Astrocyte of the spinal cord (primary cell): ENCODE measurements around the gene MYADML2.

Experiments used
- DNase-seq: peaks from one replicate; pipeline ENCODE4 v3.0.0; 2011; ENCODE audit warnings: low read depth, low spot score
- H3K4me3 ChIP-seq: 2 replicates; pipeline ENCODE4 v1.5.1; 2011; ENCODE audit warnings: low read depth, mild to moderate bottlenecking, low read length, moderate library complexity
- in situ Hi-C: cut with HindIII; loops from 2 replicates; pipeline ENCODE4 v1.10.0; 2017; ENCODE audit warnings: low sequenced_read_pairs
- TF ChIP-seq, protein P1 (sequence below): IDR thresholded peaks from 2 replicates; pipeline ENCODE4 v1.5.1; 2012; ENCODE audit warnings: low read depth, mild to moderate bottlenecking, low read length, inconsistent platforms

The MYADML2 gene

DNA sequence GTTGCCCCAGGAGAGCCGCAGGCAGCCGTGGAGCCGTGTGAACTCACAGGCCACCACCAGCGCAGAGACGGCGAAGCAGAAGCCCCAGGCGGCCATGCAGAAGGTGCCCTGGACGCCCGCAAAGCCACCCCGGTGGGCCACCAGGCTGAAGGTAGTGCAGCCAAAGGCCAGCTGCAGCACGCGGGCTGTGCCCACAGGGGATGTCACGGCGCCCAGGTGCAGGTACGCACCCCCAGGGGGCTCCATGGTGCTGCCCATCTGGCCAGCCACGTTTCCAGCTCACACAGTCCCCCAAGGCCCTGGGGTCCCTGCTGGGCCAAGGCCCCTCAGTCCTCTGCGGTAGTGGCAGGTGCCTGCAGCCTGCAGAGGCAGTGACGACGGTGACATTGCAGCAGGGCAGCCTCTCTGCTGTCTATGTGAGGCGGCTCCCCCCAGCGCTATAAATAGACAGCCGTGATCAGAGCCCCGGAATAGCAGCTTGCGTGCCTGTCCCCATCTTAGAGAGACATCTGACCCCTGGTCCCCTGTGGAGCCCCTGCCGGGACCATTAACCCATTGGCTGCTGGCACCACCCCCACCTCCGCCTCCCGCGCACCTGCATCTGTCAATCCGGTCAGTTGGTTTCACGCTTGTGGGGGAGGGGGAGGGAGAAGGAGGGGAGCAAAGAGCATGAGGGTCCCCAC, 5.4 kb downstream of the MYADML2 start:
- TF ChIP-seq, protein P1, sequence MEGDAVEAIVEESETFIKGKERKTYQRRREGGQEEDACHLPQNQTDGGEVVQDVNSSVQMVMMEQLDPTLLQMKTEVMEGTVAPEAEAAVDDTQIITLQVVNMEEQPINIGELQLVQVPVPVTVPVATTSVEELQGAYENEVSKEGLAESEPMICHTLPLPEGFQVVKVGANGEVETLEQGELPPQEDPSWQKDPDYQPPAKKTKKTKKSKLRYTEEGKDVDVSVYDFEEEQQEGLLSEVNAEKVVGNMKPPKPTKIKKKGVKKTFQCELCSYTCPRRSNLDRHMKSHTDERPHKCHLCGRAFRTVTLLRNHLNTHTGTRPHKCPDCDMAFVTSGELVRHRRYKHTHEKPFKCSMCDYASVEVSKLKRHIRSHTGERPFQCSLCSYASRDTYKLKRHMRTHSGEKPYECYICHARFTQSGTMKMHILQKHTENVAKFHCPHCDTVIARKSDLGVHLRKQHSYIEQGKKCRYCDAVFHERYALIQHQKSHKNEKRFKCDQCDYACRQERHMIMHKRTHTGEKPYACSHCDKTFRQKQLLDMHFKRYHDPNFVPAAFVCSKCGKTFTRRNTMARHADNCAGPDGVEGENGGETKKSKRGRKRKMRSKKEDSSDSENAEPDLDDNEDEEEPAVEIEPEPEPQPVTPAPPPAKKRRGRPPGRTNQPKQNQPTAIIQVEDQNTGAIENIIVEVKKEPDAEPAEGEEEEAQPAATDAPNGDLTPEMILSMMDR = no peak
- in situ Hi-C loops = no loop called here
- no peak for DNase-seq
- no peak overlapping the region for H3K4me3 ChIP-seq

DNA sequence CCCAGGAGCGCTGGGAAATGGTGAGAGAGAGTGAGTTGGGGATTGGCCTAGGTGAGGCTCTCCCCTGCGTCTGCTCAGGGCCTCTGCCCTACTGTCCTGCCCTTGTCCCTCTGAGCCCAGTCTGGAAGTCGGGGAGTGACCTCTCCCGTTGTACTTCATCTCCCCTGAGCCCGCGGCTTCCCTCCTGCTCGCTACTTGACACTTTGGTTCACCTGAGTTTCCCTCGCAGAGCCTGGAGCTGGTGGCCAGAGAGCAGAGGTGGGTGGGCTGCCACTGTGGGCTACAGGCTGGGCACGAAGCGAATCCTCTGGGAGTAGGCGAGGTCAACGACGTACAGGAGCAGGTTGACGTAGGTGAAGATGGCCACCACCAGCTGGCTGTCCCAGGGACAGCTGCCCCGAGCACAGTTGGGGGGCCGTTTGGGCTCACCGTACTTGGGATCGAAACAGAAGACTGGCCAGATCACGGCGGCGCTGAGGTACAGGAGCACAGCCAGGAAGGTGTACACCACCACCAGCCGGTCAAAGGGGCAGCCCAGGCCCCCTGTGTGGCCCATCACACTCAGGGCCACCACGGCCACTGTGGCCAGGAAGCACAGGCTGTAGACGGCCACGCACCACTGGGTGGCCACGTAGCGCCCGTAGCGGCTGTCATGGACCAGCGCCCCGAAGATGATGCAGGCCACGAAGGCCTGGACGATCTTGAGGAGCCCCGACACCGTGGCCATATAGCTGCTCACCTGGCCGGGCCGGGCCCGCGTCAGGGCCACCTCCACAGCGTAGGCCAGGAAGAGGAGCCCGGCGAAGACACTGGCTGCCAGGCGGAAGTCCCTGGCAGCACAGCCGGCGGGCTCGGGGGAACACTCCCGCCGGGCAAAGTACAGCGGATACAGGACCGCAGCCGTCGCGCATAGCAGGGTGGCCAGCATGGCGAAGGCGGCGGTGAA, 6.2 kb downstream of the MYADML2 start:
- TF ChIP-seq, protein P1 = no peak
- DNase-seq = no peak
- H3K4me3 ChIP-seq = no peak overlapping the region
- in situ Hi-C loops = no loop called here

DNA sequence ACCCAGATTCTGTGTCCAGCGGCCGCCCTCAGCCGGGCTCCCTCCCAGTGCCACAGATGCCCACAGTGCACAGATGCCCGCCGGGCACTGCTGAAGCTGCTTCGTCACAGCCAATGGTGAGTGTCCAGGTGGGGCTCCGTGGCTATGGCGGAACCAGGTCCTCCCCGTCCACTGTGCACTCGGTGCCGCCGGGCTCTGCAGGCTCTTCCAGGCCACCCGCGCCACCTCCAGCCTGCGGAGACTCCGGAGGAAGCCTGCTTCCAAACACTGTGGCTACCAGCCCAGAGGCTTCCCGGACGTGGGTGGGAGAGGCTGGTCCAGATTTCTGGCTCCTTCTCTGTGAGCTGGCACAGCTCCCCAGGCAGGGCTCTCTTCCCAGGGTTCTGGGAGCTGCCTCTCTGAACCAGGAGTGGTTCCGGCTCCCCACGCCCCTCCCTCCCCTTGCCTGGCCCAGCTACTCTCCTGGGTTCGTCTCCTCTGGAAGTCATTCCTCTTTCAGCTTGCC, 7.1 kb downstream of the MYADML2 start:
- DNase-seq = no peak
- TF ChIP-seq, protein P1 = no peak
- in situ Hi-C loops = no loop called here
- H3K4me3 ChIP-seq = no peak overlapping the region

DNA sequence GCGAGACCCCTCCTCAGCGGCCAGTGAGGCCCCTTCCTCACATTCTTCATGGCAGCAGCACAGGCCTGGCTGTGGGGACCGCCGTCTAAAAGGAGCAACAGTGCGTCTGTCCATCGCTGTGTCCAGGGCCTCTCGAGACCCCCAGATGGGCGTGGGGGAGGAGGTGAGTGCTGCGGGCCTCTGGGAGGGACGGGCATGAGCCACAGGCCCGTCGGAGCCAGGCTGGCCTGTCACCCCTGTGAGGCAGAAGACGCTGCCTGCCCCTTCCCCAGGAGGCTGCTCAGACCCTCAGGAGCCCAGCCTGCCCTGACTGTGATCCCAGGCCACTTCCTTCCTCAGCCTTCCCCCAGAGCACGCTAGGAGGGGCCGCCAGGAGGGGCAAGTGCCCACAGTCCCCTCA, 7.8 kb downstream of the MYADML2 start:
- TF ChIP-seq, protein P1 = no peak
- H3K4me3 ChIP-seq = no peak overlapping the region
- in situ Hi-C loops = no loop called here
- no peak for DNase-seq

DNA sequence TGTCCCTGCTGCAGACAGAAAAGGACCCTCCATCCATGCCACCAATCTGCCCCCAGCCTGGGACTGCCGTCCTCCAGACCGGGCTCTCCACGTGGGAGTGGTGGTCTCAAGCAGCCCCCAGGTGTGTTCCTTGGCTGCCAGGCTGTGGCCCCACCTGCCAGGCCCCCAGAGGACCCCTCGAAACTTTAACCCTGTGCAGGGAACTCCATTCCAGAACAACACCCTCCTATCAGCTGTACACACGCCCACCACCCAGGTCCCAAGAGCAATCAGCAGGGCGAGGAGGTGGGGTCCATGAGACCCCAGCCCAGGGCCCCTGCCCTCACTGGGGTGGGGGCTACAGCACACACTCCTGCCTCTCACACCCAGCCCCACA, 11.3 kb downstream of the MYADML2 start:
- in situ Hi-C loops = no loop called here
- no peak for DNase-seq
- TF ChIP-seq, protein P1 = no peak
- H3K4me3 ChIP-seq = peak overlapping the region; percentile 29

DNA sequence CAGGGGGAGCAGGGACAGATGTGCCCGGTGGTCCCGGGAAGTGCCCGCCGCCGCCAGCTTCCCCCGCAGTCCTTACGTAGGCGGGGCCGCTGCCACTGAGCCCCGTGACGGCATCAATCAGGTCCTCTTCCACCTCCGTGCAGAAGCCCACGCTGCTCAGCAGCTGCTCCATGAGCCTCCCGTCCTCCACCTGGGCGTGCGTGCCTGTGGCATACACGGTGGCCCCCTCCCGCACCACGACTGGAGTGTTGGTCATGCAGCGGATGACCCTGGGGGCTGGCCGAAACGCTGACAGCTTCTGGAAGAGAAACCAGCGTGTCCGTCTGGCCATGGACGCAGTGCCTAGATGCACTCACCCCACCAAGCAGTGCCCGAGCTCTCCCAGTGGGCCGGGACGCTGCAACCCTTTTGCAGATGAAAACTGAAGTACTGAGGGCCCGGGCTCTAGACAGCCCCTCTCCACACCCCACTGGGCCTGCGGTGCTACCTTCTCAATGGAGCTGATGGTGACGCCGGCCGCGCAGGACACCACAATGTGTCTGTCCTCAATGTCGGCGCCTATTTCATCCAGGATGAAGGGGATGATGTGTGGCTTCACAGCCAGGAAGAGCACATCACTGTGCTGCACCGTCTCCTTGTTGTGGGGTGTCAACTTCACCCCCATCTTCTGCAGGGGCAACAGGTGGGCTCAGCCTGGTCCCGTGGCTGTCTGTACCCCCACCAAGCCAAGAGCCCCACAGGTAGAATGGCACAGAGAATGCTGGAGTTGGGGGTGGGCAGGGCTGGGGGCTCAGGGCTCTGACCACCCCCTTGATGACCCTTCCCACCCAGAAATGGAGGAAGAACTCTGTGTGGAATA, 12.0 kb downstream of the MYADML2 start:
- DNase-seq = no peak
- H3K4me3 ChIP-seq = no peak overlapping the region
- in situ Hi-C loops = no loop called here
- TF ChIP-seq, protein P1 = no peak
